ENCODE measurements around the gene CDYL.

Gene CDYL

GRCh38 chr6:4891141-4891540 is 114.9 kb downstream of the CDYL start:
- Histone ChIP-seq H3K4me1 (ENCODE audit: low read depth, poor library complexity, severe bottlenecking) (peaks cover 11% of the 10 kb centered on the region), H3K27ac (no peak overlapping the region), H3K4me2 (no peak overlapping the region), H3K27me3 (ENCODE audit: insufficient read depth, low read depth) (no peaks in the 10 kb centered on the region), H3K9ac (no peak overlapping the region), H3K36me3 (ENCODE audit: insufficient read depth) (no peaks in the 10 kb centered on the region; the same call in 1 of the 2 replicates), H3K79me2 (ENCODE audit: insufficient read depth, low read depth) (peaks cover 78% of the 10 kb centered on the region), H3K4me3 (IDR thresholded peaks at IDR 0.05; ENCODE audit: insufficient read depth, low read depth, low read length) (no peak overlapping the region), H2AFZ (ENCODE audit: low read depth) (no peak overlapping the region), H4K20me1 (ENCODE audit: insufficient read depth) (0 out of 2 replicates have a peak, but pooled peaks cover 6% of the 10 kb centered on the region)
- TF ChIP-seq CTCF (conservative IDR thresholded peaks at IDR 0.05; ENCODE audit: low read depth, low read length): no peak

- Histone ChIP-seq H4K20me1 (ENCODE audit: insufficient read depth) (0 out of 2 replicates have a peak, but pooled peaks cover 6% of the 10 kb centered on the region), H3K4me1 (ENCODE audit: low read depth, poor library complexity, severe bottlenecking) (peaks cover 15% of the 10 kb centered on the region), H3K9ac (no peak overlapping the region), H3K4me3 (IDR thresholded peaks at IDR 0.05; ENCODE audit: insufficient read depth, low read depth, low read length) (no peak overlapping the region), H2AFZ (ENCODE audit: low read depth) (no peak overlapping the region), H3K27me3 (ENCODE audit: insufficient read depth, low read depth) (no peaks in the 10 kb centered on the region), H3K79me2 (ENCODE audit: insufficient read depth, low read depth) (peaks cover 70% of the 10 kb centered on the region), H3K27ac (no peak overlapping the region), H3K36me3 (ENCODE audit: insufficient read depth) (no peaks in the 10 kb centered on the region; the same call in 1 of the 2 replicates), H3K4me2 (no peak overlapping the region)
- TF ChIP-seq CTCF (conservative IDR thresholded peaks at IDR 0.05; ENCODE audit: low read depth, low read length): no peak
Measured at GRCh38 chr6:4892785-4893485, 116.7 kb downstream of the CDYL start.

- peaks cover 59% of the 10 kb centered on the region for H3K79me2 ChIP-seq (ENCODE audit: insufficient read depth, low read depth)
- H3K27ac ChIP-seq: no peak overlapping the region
- 0 out of 2 replicates have a peak, but pooled peaks cover 3% of the 10 kb centered on the region for H4K20me1 ChIP-seq (ENCODE audit: insufficient read depth)
- H3K4me1 ChIP-seq (ENCODE audit: low read depth, poor library complexity, severe bottlenecking): peaks cover 5% of the 10 kb centered on the region
- no peak overlapping the region for H2AFZ ChIP-seq (ENCODE audit: low read depth)
- TF ChIP-seq CTCF (conservative IDR thresholded peaks at IDR 0.05; ENCODE audit: low read depth, low read length): no peak
- no peak overlapping the region for H3K4me3 ChIP-seq (IDR thresholded peaks at IDR 0.05; ENCODE audit: insufficient read depth, low read depth, low read length)
- no peak overlapping the region for H3K4me2 ChIP-seq
- H3K27me3 ChIP-seq (ENCODE audit: insufficient read depth, low read depth): no peaks in the 10 kb centered on the region
- H3K36me3 ChIP-seq (ENCODE audit: insufficient read depth): peaks cover 4% of the 10 kb centered on the region; the same call in 1 of the 2 replicates
- H3K9ac ChIP-seq: no peak overlapping the region
Measured at GRCh38 chr6:4894049-4894448, 117.8 kb downstream of the CDYL start.

- Histone ChIP-seq H3K79me2 (ENCODE audit: insufficient read depth, low read depth) (peaks cover 47% of the 10 kb centered on the region), H3K27me3 (ENCODE audit: insufficient read depth, low read depth) (no peaks in the 10 kb centered on the region), H3K4me2 (no peak overlapping the region), H3K36me3 (ENCODE audit: insufficient read depth) (peaks cover 4% of the 10 kb centered on the region; the same call in 1 of the 2 replicates), H3K9ac (no peak overlapping the region), H3K4me3 (IDR thresholded peaks at IDR 0.05; ENCODE audit: insufficient read depth, low read depth, low read length) (no peak overlapping the region), H2AFZ (ENCODE audit: low read depth) (no peak overlapping the region), H4K20me1 (ENCODE audit: insufficient read depth) (no peaks in the 10 kb centered on the region; the same call in 1 of the 2 replicates), H3K4me1 (ENCODE audit: low read depth, poor library complexity, severe bottlenecking) (peaks cover 18% of the 10 kb centered on the region), H3K27ac (no peak overlapping the region)
- TF ChIP-seq CTCF (conservative IDR thresholded peaks at IDR 0.05; ENCODE audit: low read depth, low read length): no peak
Measured at GRCh38 chr6:4895971-4896370, 119.8 kb downstream of the CDYL start.
